Hepatocyte (in vitro differentiated cells): ENCODE data around the gene TANGO2. TPM values are rescaled to one million over a fixed set of nuclear protein-coding genes. Genes with fewer than 3 reads are reported as not detected.

Source experiments
- DNase-seq: peaks from one replicate; pipeline ENCODE4 v3.0.0-alpha.2; 2016; ENCODE audit warnings: low spot score
- H2AFZ ChIP-seq: fragments of 200-600 bp; sonication (generic); 2 replicates; pipeline ENCODE4 v1.6.0; 2016; ENCODE audit warnings: antibody characterized with exemption, mild to moderate bottlenecking
- H3K27ac ChIP-seq: fragments of 200-600 bp; sonication (generic); 2 replicates; pipeline ENCODE4 v1.5.1; 2016; ENCODE audit warnings: mild to moderate bottlenecking
- H3K27me3 ChIP-seq: fragments of 200-600 bp; sonication (generic); 2 replicates; pipeline ENCODE4 v1.6.1; 2016
- H3K36me3 ChIP-seq: fragments of 200-600 bp; sonication (generic); replicated peaks from 2 replicates; pipeline ENCODE4 v1.5.1; 2016; ENCODE audit warnings: low read depth; ENCODE audit not compliant: insufficient read depth
- H3K4me1 ChIP-seq: fragments of 200-600 bp; sonication (generic); 2 replicates; pipeline ENCODE4 v1.5.1; 2016; ENCODE audit warnings: mild to moderate bottlenecking, moderate library complexity; ENCODE audit not compliant: insufficient read depth
- H3K4me2 ChIP-seq: fragments of 200-600 bp; sonication (generic); 2 replicates; pipeline ENCODE4 v1.6.0; 2016
- H3K4me3 ChIP-seq: fragments of 200-600 bp; sonication (generic); 2 replicates; pipeline ENCODE4 v1.5.1; 2016; ENCODE audit warnings: mild to moderate bottlenecking
- H3K79me2 ChIP-seq: fragments of 200-600 bp; sonication (generic); 2 replicates; pipeline ENCODE4 v1.6.0; 2017; ENCODE audit warnings: mild to moderate bottlenecking
- H3K9me2 ChIP-seq: fragments of 200-600 bp; sonication (generic); replicated peaks from 2 replicates; pipeline ENCODE4 v1.6.0; 2017; ENCODE audit warnings: mild to moderate bottlenecking; ENCODE audit not compliant: insufficient read depth
- H3K9me3 ChIP-seq: fragments of 200-600 bp; sonication (generic); 2 replicates; pipeline ENCODE4 v1.5.1; 2016; ENCODE audit warnings: low read depth, mild to moderate bottlenecking
- H4K20me1 ChIP-seq: fragments of 200-600 bp; sonication (generic); 2 replicates; pipeline ENCODE4 v1.6.0; 2016; ENCODE audit warnings: mild to moderate bottlenecking; ENCODE audit not compliant: insufficient read depth, poor library complexity, severe bottlenecking
- CTCF ChIP-seq: fragments of 200-600 bp; sonication (generic); IDR thresholded peaks from 2 replicates; pipeline ENCODE4 v1.5.1; 2016; ENCODE audit warnings: antibody characterized with exemption, mild to moderate bottlenecking; ENCODE audit not compliant: poor library complexity
- EZH2 ChIP-seq: fragments of 200-600 bp; sonication (generic); IDR thresholded peaks from 2 replicates; pipeline ENCODE4 v1.6.1; 2016; ENCODE audit warnings: antibody characterized with exemption, mild to moderate bottlenecking, borderline replicate concordance
- EZH2phosphoT487 ChIP-seq: fragments of 200-600 bp; sonication (generic); IDR thresholded peaks from one replicate; pipeline ENCODE4 v1.6.1; 2018; ENCODE audit warnings: antibody characterized with exemption, mild to moderate bottlenecking, low read depth, moderate library complexity; ENCODE audit not compliant: unreplicated experiment, severe bottlenecking
- WGBS: methylation state at CpG from one replicate; pipeline ENCODE4 v1.1.6; 2016; ENCODE audit warnings: low lambda C conversion rate; ENCODE audit errors: missing lambda C conversion rate; 5-methylcytosine and 5-hydroxymethylcytosine counted together
- polyA plus RNA-seq: library from polyadenylated mRNA; unstranded; fragments of >200 nt; fragmentation: Nextera tagmentation; extraction: Ambion mirVana; gene quantifications from 2 replicates; pipeline ENCODE4 v1.2.1, GENCODE V29; 2016
- total RNA-seq: library from RNA; depleted of rRNA; stranded (reverse); fragments of >200 nt; gene quantifications from 2 replicates; pipeline ENCODE4 v1.2.3, GENCODE V29; 2014

Gene TANGO2
- total and polyA plus RNA-seq, 2 experiments from 2014 or later, result 20.8 to 21.4 TPM

- WGBS, result 82% methylated on average over 2 of the region's 2 CpGs
- Histone ChIP-seq H3K27ac (no peak overlapping the region), H3K4me2 (no peak overlapping the region), H2AFZ (no peak overlapping the region), H3K79me2 (no peaks in the 10 kb centered on the region), H3K4me1 (peaks cover 12% of the 10 kb centered on the region), H3K36me3 (no peaks in the 10 kb centered on the region), H4K20me1 (no peaks in the 10 kb centered on the region), H3K9me2 (no peaks in the 10 kb centered on the region), H3K9me3 (peaks cover 9% of the 10 kb centered on the region), H3K4me3 (no peak overlapping the region), H3K27me3 (no peaks in the 10 kb centered on the region)
- DNase-seq, result no peak
- no peak for TF ChIP-seq EZH2phosphoT487
- TF ChIP-seq EZH2, result no peak
- TF ChIP-seq CTCF, result no peak
Measured at GRCh38 chr22:20002636-20003035, 18.3 kb upstream of the TANGO2 start.

GRCh38 chr22:20003304-20003703 is 17.6 kb upstream of the TANGO2 start:
- H3K4me1 ChIP-seq, result peaks cover 12% of the 10 kb centered on the region
- H3K27me3 ChIP-seq, result no peaks in the 10 kb centered on the region
- H3K9me2 ChIP-seq, result no peaks in the 10 kb centered on the region
- TF ChIP-seq EZH2 (no peak), EZH2phosphoT487 (no peak)
- no peak overlapping the region for H3K4me3 ChIP-seq
- H4K20me1 ChIP-seq, result no peaks in the 10 kb centered on the region
- H3K79me2 ChIP-seq, result no peaks in the 10 kb centered on the region
- no peak overlapping the region for H3K27ac ChIP-seq
- WGBS, result 100% methylated on average over 1 of the region's 1 CpG
- DNase-seq, result no peak
- peaks cover 9% of the 10 kb centered on the region for H3K9me3 ChIP-seq
- no peak overlapping the region for H2AFZ ChIP-seq
- no peak overlapping the region for H3K4me2 ChIP-seq
- H3K36me3 ChIP-seq, result no peaks in the 10 kb centered on the region

- H3K27me3 ChIP-seq, result no peaks in the 10 kb centered on the region
- no peak overlapping the region for H3K27ac ChIP-seq
- peaks cover 9% of the 10 kb centered on the region for H3K9me3 ChIP-seq
- H3K36me3 ChIP-seq, result no peaks in the 10 kb centered on the region
- no peaks in the 10 kb centered on the region for H4K20me1 ChIP-seq
- TF ChIP-seq EZH2phosphoT487, result no peak
- no peak overlapping the region for H3K4me3 ChIP-seq
- H3K4me1 ChIP-seq, result peaks cover 8% of the 10 kb centered on the region
- no peaks in the 10 kb centered on the region for H3K9me2 ChIP-seq
- no peak for DNase-seq
- H2AFZ ChIP-seq, result no peak overlapping the region
- 91% methylated on average over 3 of the region's 3 CpGs for WGBS
- no peak overlapping the region for H3K4me2 ChIP-seq
- no peaks in the 10 kb centered on the region for H3K79me2 ChIP-seq
Measured at GRCh38 chr22:20004464-20004863, 16.4 kb upstream of the TANGO2 start.

DNA sequence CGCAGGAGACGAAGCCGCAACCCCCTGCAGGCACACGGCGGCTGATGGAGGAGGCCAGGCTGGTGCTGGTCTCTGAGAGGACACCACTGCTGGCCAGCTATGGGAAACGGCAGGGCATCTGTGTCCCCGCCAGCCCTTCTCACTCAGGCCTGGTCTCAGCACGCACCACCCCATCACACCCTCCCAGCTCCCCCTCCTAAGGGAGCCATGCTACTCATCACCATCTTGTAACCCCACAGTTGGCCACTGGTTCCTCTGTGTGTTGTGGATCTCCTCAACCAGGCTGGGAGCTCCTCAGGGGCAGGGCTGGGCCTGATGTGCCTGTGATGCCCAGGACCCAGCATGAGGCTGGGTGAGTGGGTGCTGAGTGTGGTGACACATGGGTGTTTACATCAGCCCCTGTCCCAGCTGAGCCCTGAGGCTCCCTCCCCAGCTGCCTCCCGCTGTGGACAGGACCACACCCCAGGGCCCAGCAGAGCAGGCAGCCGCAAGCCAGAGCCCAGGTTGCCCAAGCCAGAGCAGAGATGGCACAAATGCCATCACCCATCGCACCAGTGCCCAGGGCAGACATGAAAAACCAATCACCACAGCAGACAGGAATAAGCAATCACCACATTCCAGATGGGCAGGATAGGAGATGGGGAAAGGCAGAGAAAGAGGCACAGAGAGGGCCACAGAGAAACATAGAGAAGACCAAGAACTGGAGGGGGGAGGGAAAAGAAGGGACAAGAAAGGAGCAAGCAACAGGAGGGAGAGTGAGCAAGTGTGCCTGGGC is 12.5 kb upstream of the TANGO2 start:
- no peaks in the 10 kb centered on the region for H3K9me2 ChIP-seq
- DNase-seq, result no peak
- H3K79me2 ChIP-seq, result no peaks in the 10 kb centered on the region
- WGBS, result 93% methylated on average over 11 of the region's 11 CpGs
- no peak for TF ChIP-seq CTCF
- no peak for TF ChIP-seq EZH2
- TF ChIP-seq EZH2phosphoT487, result no peak
- no peaks in the 10 kb centered on the region for H3K4me1 ChIP-seq
- no peak overlapping the region for H2AFZ ChIP-seq
- no peaks in the 10 kb centered on the region for H3K36me3 ChIP-seq
- H3K9me3 ChIP-seq, result peaks cover 9% of the 10 kb centered on the region
- no peaks in the 10 kb centered on the region for H4K20me1 ChIP-seq
- no peak overlapping the region for H3K4me2 ChIP-seq
- no peak overlapping the region for H3K27ac ChIP-seq
- no peak overlapping the region for H3K4me3 ChIP-seq
- H3K27me3 ChIP-seq, result no peaks in the 10 kb centered on the region
